ENCODE data around the gene PTOV1.

PTOV1 gene

DNA sequence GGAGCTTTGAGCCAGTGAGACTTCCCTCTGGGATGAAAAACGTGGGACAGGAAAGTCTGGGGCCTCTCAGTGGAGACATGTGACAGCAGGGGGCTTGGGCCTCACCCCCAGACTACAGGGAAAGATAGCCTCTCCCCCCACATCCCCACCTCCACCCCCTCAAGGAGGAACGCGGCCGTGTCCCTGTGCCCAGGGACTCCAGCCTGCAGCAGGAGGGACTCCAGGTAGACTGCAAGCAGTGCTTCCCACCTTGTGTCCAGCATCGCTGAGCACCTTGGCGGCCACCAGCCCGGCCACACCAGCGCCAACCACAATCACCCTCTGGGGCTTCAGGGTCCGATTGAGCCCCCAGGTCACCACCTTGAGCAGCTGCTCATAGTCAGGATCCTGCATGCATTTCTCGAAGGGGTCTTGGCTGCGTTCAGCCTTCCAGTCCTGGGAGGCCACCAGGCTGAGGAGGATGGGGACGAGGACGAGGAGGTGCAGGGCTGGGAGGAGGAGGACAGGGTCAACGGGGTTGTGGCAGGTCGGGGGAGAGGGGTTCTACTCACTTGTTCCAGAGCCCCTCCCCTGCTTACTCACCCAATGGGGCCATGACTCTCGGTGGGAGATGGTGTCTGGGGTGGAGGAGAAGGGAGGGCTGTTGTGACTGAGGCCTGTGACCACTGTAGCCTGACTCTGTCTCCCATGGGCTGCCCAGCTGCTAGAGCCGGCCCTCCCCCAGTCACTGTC, 44.8 kb downstream of the PTOV1 start:
- Histone ChIP-seq H3K36me3 (ENCODE audit: control insufficient read depth, insufficient read depth, low read length) (no peaks in the 10 kb centered on the region), H3K9ac (ENCODE audit: low read length) (no peak overlapping the region), H3K27me3 (ENCODE audit: control insufficient read depth, insufficient read depth, low read length) (no peaks in the 10 kb centered on the region), H3K4me3 (ENCODE audit: low read length) (no peak overlapping the region), H3K4me1 (ENCODE audit: control insufficient read depth, insufficient read depth, low read length) (no peaks in the 10 kb centered on the region), H3K27ac (ENCODE audit: low read depth, low read length) (no peak overlapping the region)

DNA sequence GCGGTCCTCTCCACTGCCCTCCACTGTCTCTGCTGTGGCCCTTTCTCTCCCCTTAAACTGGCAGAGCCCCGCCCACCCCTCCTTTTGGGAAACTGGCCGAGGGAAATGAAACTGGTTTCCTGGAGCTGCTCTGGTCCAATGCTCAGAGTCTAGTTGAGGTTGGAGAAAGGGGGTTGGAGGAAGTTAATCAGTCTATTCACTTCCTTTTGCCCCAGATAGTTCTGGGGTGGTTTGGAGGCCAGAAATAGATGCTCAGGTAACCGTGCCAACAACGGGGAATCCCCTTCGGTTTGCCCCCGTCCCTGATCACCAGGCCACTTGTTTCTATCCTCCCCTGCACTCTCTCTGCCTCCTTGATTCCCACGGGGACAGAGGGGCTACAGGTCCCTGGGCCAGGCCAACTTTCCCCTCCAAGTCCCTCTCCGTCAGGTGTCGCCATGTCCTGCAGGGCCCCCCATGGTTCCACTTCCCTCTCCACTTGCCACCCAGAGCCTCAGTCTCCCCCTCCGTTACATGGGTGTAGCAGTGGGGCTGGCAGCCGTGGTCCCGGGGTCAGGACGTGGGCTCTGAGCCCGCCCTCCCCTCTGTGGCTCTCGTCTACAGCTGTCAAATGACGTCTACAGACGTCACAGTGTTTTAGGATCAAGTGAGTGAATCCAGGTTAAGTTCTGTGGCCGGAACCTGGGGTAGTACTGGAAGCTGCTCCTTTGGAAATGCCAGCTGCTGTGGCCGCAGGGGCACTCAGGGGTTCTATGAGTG, 46.1 kb downstream of the PTOV1 start, which contains the start of gene IL4I1:
Gene IL4I1 (minus strand): TSS at position 25 of the 759 bp plus-strand sequence. CDS start 727 bp downstream, outside the sequence.
- H3K9ac ChIP-seq (ENCODE audit: low read length), result no peak within 1 kb of the TSS
- H3K4me3 ChIP-seq (ENCODE audit: low read length), result peak within 1 kb of the TSS; percentile 10
- no peaks in the 10 kb centered on the region for H3K4me1 ChIP-seq (ENCODE audit: control insufficient read depth, insufficient read depth, low read length)
- H3K36me3 ChIP-seq (ENCODE audit: control insufficient read depth, insufficient read depth, low read length), result no peaks in the 10 kb centered on the region
- H3K27ac ChIP-seq (ENCODE audit: low read depth, low read length), result no peak within 1 kb of the TSS
- no peaks in the 10 kb centered on the region for H3K27me3 ChIP-seq (ENCODE audit: control insufficient read depth, insufficient read depth, low read length)

DNA sequence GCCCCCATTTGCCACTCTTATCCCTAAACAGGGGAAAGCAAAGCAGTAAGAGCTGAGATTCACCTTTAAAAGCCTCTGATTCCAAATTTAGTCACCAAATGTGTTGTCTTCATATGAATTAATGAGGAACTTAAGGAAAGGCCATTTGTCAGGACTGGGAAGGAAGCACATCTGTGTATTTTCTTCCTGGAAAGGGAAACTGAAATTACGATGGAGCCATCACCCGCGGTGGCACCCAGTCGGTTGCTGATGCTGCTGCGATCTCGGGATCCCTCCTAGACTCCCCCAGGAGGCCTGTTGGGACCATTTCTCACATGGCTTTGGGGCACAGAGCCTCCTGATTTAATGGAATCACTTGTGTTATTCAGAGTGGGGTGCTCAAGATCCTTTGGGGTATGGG, 53.2 kb downstream of the PTOV1 start:
- Histone ChIP-seq H3K27me3 (ENCODE audit: control insufficient read depth, insufficient read depth, low read length) (no peaks in the 10 kb centered on the region), H3K36me3 (ENCODE audit: control insufficient read depth, insufficient read depth, low read length) (peaks cover 11% of the 10 kb centered on the region), H3K9ac (ENCODE audit: low read length) (no peak overlapping the region), H3K4me1 (ENCODE audit: control insufficient read depth, insufficient read depth, low read length) (no peaks in the 10 kb centered on the region), H3K4me3 (ENCODE audit: low read length) (no peak overlapping the region), H3K27ac (ENCODE audit: low read depth, low read length) (no peak overlapping the region)

DNA sequence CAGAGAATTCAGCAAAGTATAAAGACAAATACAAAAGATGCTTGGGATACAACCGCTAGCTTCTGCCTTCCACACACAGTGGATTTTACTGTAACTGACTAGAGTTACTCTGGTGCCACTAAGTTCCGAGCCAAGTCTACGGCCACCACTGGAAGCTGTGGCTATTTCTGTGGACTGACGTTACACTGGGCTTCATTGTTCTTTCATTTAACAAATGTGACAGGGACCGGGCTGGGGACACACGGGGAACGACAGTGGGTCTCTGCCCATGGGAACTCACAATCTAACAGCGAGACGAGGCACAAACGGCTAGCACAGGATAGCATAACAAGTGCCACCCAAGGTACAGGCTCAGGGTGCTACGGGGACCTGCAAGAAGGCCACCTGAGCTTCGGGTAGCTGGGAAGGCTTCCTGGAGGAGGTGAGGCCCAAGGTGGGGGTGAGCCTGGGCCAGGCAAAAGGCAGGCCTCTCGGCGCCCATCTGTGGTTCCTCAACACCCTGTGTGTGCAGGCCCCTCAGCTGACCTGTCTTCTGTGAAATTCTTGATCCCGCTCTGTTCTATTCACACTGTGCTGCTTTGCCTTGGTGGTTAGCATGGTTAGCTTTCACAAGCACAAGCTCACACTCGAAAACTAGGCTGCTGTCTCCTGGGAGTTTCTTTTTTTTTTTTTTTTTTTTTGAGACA, 56.1 kb downstream of the PTOV1 start:
- Histone ChIP-seq H3K9ac (ENCODE audit: low read length) (no peak overlapping the region), H3K36me3 (ENCODE audit: control insufficient read depth, insufficient read depth, low read length) (peaks cover 12% of the 10 kb centered on the region), H3K27ac (ENCODE audit: low read depth, low read length) (no peak overlapping the region), H3K27me3 (ENCODE audit: control insufficient read depth, insufficient read depth, low read length) (no peaks in the 10 kb centered on the region), H3K4me1 (ENCODE audit: control insufficient read depth, insufficient read depth, low read length) (no peaks in the 10 kb centered on the region), H3K4me3 (ENCODE audit: low read length) (no peak overlapping the region)

DNA sequence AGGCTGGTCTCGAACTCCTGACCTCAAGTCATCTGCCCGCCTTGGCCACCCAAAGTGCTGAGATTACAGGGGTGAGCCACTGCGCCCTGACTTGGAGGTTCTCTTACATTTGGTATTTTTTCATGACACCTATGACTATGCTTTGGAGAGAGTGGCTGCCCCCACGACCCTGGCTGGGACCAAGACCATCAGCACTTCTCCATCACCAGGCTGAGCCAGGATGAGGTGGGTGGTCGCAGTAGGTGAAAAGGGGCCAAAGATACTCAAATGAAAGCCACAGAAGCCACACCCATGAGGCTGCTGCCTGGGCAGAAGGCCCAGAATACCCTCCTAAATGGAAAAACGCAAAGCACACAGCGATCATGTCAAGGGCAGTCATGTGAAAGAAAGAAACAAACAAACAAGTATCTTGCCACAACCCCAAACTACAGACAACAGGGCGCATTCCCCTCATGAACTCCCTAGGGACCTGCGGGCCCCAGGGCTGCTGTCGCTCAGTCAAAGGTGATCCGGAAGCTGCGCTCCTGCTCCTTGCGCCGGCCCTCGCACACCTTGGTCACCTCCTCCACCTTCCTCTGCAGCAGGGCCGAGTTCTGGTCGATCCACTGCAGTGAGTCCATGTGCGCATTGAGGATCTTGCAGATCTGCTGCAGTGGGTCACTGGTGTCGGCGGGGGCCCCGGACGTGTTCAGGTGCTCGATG, 56.9 kb downstream of the PTOV1 start:
- no peaks in the 10 kb centered on the region for H3K27me3 ChIP-seq (ENCODE audit: control insufficient read depth, insufficient read depth, low read length)
- no peak overlapping the region for H3K27ac ChIP-seq (ENCODE audit: low read depth, low read length)
- no peaks in the 10 kb centered on the region for H3K4me1 ChIP-seq (ENCODE audit: control insufficient read depth, insufficient read depth, low read length)
- no peak overlapping the region for H3K9ac ChIP-seq (ENCODE audit: low read length)
- H3K36me3 ChIP-seq (ENCODE audit: control insufficient read depth, insufficient read depth, low read length), result peaks cover 12% of the 10 kb centered on the region
- H3K4me3 ChIP-seq (ENCODE audit: low read length), result no peak overlapping the region

DNA sequence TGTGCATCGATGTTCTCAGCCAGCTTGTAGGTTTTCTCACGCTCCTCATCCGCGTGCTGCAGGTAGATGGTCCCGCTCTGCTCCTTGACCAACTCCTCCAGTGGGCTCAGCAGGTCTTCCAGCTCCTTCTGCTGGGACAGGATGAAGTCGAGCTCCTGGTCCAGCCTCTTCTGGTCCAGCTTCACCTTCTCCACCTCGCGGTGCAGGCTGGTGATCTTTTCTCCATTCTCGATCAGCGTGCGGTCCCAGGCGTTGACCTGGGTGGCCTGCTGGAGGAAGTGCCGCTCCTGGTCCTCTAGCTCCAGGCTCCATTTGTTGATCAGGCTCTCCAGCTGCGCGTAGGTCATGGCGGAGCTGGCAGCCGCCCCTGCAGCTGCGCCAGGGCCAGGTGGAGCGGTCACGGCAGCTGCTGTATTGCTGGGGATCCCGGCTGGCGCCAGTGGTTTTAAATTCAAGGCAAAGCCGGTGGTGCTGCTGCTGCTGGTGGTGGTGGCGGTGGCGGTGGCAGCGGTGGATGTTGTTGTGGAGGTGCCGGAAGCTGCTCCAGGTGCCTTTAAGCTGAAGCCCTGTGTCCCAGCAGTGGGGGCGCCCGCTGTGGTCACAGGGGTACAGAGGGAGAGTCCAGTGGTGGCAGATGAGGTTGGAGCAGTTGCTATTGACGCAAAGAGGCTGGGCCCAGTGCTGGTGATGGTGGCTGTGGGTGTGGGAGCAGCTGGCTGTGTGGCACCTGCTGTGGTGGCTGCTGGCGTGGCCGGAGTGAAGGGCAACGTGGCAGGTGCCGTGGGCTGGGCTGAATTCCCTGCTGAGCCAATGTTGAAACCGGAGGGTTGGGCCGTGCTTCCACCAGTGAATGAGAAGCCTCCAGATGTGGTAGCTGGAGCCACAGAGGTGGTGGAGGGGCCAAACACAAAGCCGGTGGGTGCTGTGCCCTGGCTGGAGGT, 57.8 kb downstream of the PTOV1 start:
- H3K4me3 ChIP-seq (ENCODE audit: low read length), result no peak overlapping the region
- no peak overlapping the region for H3K9ac ChIP-seq (ENCODE audit: low read length)
- no peak overlapping the region for H3K27ac ChIP-seq (ENCODE audit: low read depth, low read length)
- H3K27me3 ChIP-seq (ENCODE audit: control insufficient read depth, insufficient read depth, low read length), result no peaks in the 10 kb centered on the region
- no peaks in the 10 kb centered on the region for H3K4me1 ChIP-seq (ENCODE audit: control insufficient read depth, insufficient read depth, low read length)
- H3K36me3 ChIP-seq (ENCODE audit: control insufficient read depth, insufficient read depth, low read length), result peaks cover 12% of the 10 kb centered on the region

DNA sequence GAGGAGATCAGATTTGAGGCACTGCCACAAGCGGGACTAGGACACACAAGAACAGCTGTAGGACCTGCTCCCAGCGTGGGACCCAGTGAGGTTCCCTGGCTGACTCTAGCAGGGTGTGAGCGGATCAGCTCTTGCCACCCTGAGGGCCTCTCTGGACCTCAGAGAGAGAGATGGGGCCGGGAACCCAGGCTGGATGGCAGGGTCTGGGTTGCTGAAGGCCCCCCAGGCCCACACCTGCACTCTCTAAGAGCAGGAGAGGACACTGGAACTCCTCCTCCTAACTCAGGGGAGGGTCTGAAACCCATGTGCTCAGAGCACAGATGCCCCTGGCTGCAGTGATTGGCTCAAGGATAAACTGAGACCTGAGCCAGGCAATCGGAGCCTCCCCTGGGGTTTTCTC, 59.2 kb downstream of the PTOV1 start:
- Histone ChIP-seq H3K4me1 (ENCODE audit: control insufficient read depth, insufficient read depth, low read length) (no peaks in the 10 kb centered on the region), H3K27me3 (ENCODE audit: control insufficient read depth, insufficient read depth, low read length) (no peaks in the 10 kb centered on the region), H3K36me3 (ENCODE audit: control insufficient read depth, insufficient read depth, low read length) (peaks cover 13% of the 10 kb centered on the region), H3K27ac (ENCODE audit: low read depth, low read length) (no peak overlapping the region), H3K4me3 (ENCODE audit: low read length) (no peak overlapping the region), H3K9ac (ENCODE audit: low read length) (no peak overlapping the region)

Measured in rectal smooth muscle tissue (tissue), 1 donor.